NT2/D1 (cell line): ENCODE results near the gene WWP2.

Source experiments
- SUZ12 ChIP-seq: IDR thresholded peaks from 2 replicates; pipeline ENCODE4 v1.6.1; 2011; ENCODE audit not compliant: insufficient read length, insufficient read depth; ENCODE audit errors: extremely low read depth
- YY1 ChIP-seq: IDR thresholded peaks from 2 replicates; pipeline ENCODE4 v1.6.1; 2011; ENCODE audit not compliant: insufficient read length, insufficient read depth
- ZNF274 ChIP-seq: IDR thresholded peaks from 2 replicates; pipeline ENCODE4 v1.6.1; 2011; ENCODE audit warnings: mild to moderate bottlenecking, low read depth, low read length

GRCh38 chr16:69889295-69889964, 127.3 kb downstream of the WWP2 start:
- TF ChIP-seq YY1 (no peak), ZNF274 (no peak), SUZ12 (no peak)
